GM10847 (cell line): ENCODE results near the gene SLC41A1.

Experiments used
- POLR2A ChIP-seq: IDR thresholded peaks from 2 replicates; pipeline ENCODE4 v1.6.1; 2011; ENCODE audit not compliant: insufficient read length; ENCODE audit errors: extremely low read depth

The SLC41A1 gene

GRCh38 chr1:205749234-205750137, 63.5 kb downstream of the SLC41A1 start:
- TF ChIP-seq POLR2A: no peak

DNA sequence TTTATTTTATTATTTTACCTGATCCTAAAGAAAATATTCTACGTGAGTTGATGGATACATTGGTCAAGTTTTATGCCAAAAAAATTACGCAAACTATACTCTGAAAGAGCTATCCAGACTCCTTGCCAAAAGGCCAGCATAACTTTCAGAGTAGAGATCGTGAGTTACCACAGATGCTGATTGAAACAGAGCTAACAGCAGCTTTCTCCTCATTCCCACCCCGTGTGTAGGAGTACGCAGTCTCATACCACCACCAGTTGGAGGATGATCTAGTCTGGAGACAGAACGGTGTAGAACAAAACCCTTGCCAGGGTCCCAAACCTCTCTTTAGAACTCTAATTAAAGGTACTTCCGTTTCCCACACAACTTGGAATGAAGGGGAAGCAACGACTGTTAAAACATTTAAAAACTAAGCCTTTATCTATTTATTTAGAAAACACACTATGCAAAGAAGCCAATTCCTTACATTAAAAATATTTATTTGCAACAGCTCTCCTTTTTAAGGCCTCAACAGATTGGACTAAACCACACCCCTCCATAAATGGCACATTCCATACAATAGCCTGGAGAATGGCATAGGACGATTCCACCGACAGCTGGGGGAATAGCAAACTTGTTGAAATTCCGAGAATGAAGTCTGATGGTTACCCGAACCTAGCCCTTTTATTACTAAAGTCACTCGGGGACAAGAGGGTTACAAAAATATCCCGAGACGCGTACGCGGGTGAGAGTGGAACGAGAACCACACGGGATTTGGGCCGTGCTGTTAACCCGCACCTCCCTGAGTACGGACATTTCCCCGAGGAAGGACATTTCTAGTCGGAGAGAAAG, 64.4 kb downstream of the SLC41A1 start:
- no peak for TF ChIP-seq POLR2A

DNA sequence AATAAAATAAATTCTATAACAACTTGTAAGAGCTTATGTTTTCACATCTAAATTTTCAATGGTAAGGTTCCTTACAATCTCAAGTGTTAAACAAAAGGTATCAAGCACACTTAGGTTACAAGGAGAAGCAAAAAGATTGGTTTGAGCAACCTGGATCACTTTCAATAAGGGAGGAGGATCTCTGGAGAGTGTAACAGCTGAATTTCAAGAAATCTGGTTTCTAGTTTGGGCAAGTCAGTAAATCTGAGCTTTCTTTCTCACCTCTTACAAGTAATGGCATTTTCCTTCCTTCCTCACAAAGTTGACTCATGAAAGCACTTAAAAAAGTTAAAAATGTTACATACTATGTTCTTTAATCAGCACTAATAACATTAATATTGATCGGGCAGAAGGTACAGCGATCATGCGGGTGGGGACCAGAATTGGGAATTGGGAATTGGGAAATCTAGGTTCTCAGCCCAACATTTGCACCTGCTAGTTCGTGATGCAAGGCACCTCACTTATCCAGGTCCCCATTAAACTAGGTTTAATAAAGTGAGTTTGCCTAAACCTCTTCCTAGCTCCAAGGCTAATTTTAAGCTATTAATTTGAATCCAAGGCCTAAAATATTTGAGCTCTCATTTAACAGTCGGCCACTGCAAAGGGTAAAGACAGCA, 66.1 kb downstream of the SLC41A1 start:
- TF ChIP-seq POLR2A: no peak

DNA sequence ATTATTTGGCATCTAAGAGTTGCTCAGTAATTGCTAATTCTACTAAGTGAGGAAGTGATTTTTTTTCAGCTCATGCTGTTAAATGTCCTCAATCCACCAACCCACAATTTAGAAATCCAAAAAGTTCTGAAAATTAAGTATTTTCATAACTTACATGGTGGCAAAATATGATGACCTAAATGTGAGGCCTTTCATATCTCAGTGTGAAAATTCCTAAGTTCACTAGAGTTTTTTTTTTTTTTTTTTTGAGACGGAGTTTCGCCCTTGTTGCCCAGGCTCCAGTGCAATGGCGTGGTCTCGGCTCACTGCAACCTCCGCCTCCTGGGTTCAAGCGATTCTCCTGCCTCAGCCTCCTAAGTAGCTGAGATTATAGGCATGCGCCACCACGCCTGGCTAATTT, 68.6 kb downstream of the SLC41A1 start:
- TF ChIP-seq POLR2A: no peak

- no peak for TF ChIP-seq POLR2A
These were observed 69.0 kb downstream of the SLC41A1 start for GRCh38 chr1:205743977-205744376.

DNA sequence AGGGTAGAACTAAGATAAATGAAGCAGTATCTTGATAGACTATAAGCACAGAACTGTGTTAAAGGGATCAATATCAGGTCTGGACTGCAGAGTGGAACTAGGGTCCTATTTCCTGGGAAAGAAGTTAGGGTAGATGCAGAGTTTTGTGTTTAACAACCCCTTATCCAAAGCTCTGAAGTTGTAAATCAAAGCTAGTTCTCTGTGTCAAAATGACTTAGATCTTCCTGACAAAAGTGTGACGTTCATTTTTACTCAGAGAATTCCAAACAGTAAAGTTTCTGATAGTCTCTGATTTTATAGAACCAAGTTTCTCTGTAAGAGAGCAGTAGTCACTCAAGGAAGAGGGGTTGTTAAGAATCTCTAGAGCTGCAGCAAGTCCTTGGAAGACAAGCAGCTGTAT, 71.3 kb downstream of the SLC41A1 start:
- no peak for TF ChIP-seq POLR2A

DNA sequence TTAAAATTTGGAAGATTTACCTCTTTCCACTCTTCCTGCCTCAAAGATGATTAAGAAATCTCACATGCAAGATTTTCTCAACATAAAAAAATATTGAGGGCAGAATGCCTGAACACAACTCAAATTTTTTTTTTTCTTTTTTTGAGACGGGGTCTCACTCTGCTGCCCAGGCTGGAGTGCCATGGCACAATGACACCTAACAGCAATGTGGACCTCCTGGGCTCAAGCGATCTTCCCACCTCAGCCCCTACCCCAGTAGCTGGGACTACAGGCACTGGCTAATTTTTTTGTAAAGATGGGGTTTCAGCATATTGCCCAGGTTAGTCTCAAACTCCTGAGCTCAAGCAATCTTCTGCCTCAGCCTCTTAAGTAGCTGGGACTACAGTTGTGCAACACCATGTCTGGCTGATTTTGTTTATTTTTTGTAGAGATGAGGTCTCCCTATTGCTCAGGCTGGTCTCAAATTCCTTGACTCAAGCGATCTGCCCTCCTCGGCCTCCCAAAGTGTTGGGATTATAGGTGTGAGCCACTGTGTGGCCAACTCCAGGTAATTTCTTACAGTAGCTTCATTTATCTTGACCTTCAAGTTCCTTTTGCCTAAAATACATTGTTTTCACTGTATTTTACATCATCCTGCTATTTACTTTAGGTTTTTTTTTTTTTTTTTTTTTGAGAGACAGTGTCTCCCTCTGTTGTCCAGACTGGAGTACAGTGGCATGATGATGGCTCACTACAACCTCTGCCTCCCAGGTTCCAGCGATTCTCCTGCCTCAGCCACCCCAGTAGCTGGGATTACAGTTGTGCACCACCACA, 73.4 kb downstream of the SLC41A1 start:
- TF ChIP-seq POLR2A: no peak
